Lower leg skin (tissue), 4 donors: Measurements from ENCODE around the gene C6orf15. TPM values are rescaled to one million over a fixed set of nuclear protein-coding genes. Genes with fewer than 3 reads are reported as not detected.

Experiments
- DNase-seq, 2 donors: peaks; one replicate each; pipeline ENCODE4 v3.0.0-alpha.2; 2019; ENCODE audit warnings: low spot score in 2 of 2
- H3K4me3 ChIP-seq: fragments of 200-600 bp; sonication (generic); 2 replicates; pipeline ENCODE4 v1.5.1; 2017; ENCODE audit warnings: mild to moderate bottlenecking, low read depth; ENCODE audit not compliant: poor library complexity, severe bottlenecking
- CTCF ChIP-seq, 3 donors: fragments of 450-650 bp; IDR thresholded peaks; one replicate each; pipeline ENCODE4 v1.5.1; 2016; ENCODE audit warnings: antibody characterized with exemption in 3 of 3, mild to moderate bottlenecking in 3 of 3, moderate library complexity in 2 of 3
- POLR2A ChIP-seq, 2 donors: fragments of 450-650 bp; IDR thresholded peaks; one replicate each; pipeline ENCODE4 v1.6.1; 2016 to 2017; ENCODE audit warnings: antibody characterized with exemption in 2 of 2, mild to moderate bottlenecking in 1 of 2, moderate library complexity in 1 of 2
- WGBS, 2 donors: methylation state at CpG; one replicate each; pipeline ENCODE4 v1.1.5; 2018; 5-methylcytosine and 5-hydroxymethylcytosine counted together
- intact Hi-C: fragments of 100-400 bp; cut with DNase I; formaldehyde crosslinking; loops from one replicate; pipeline ENCODE4 v1.15.0; 2023; ENCODE audit warnings: low total_unique reads
- total RNA-seq, 4 donors: library from RNA; depleted of rRNA; stranded (reverse); fragments of >200 nt; gene quantifications; one replicate each; pipeline ENCODE4 v1.1.0, GENCODE V29; 2016

C6orf15 gene
- total RNA-seq, 4 donors from 2014 or later: 7.5 to 20.2 (median 15.2) TPM

DNA sequence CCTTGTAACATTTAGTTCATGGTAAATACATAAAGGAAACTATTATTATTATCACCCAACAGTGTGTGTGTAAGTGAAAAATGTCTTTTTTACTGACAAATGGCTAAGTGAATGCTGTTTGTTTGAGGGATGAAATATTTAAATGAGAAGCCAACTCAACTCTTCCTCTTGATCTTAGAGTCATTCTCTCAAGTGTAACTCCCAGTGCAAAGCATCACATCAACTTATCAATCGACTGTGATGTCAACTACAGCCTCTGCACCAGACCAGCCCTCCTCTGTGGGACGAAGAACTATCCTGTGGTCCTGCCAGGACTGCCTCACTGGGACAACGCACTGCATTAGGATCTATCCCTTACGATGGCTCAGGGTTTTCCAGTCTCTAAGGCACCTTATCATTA is 5.3 kb downstream of the C6orf15 start:
- intact Hi-C loops: no loop called here
- no peak overlapping the region for H3K4me3 ChIP-seq
- WGBS, 2 donors: 70 to 87% methylated on average over 4 of the region's 4 CpGs
- DNase-seq: no peak
- TF ChIP-seq POLR2A (IDR thresholded peaks at IDR 0.05): no peak
- TF ChIP-seq CTCF (IDR thresholded peaks at IDR 0.05): no peak

DNA sequence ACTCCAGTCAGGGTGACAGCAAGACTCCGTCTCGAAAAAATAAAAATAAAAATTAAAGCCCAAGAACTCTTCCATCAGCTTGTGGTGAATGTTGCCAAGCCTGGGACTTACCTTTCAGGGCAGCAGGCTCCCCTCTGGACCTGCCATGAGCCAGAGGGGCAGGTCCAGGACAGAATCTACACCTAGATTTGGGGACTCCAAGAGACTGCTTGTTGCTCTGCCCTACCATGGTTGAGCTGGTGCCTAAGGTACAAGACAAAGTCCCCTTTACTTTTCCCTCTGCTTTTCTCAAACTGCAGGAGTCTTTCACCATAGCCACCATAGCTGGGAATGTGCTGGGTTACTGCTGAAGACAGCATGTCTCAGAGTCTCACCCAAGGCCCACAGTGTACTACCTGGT is 9.2 kb downstream of the C6orf15 start:
- TF ChIP-seq CTCF (IDR thresholded peaks at IDR 0.05) (no peak), POLR2A (IDR thresholded peaks at IDR 0.05) (no peak)
- WGBS, 2 donors: 91 to 92% methylated on average over 2 of the region's 2 CpGs
- no peak for DNase-seq
- intact Hi-C loops: no loop called here
- H3K4me3 ChIP-seq: no peak overlapping the region

GRCh38 chr6:31098449-31098938 is 13.9 kb downstream of the C6orf15 start:
- no peak overlapping the region for H3K4me3 ChIP-seq
- no peak for DNase-seq
- intact Hi-C loops: no loop called here
- WGBS, 2 donors: 96 to 97% methylated on average over 4 of the region's 4 CpGs
- TF ChIP-seq POLR2A (IDR thresholded peaks at IDR 0.05) (no peak), CTCF (IDR thresholded peaks at IDR 0.05) (no peak)

GRCh38 chr6:31096656-31097055 is 15.7 kb downstream of the C6orf15 start:
- no peak for DNase-seq
- H3K4me3 ChIP-seq: no peak overlapping the region
- TF ChIP-seq POLR2A (IDR thresholded peaks at IDR 0.05): no peak
- no peak for TF ChIP-seq CTCF (IDR thresholded peaks at IDR 0.05)
- intact Hi-C loops: no loop called here
- WGBS, 2 donors: 72 to 74% methylated on average over 5 of the region's 5 CpGs

DNA sequence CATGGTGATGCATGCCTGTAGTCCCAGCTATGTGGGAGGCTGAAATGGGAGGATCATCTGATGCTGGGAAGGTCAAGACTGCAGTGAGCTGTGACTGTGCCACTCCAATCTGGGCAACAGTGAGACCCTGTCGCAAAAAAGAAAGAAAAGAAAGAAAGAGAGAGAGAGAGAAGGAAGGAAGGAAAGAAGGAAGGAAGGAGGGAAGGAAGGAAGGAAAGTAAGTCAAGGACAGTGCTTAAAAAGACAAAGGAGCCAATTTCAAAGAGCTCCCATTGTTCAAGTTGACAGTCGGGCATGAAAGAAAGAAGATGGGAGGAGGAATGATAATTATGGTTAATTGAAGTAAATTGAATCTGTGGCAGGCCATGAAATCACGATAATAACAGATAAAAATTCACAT is 16.2 kb downstream of the C6orf15 start:
- 71 to 79% methylated on average over 3 of the region's 3 CpGs for WGBS, 2 donors
- TF ChIP-seq POLR2A (IDR thresholded peaks at IDR 0.05): no peak
- TF ChIP-seq CTCF (IDR thresholded peaks at IDR 0.05): no peak
- DNase-seq: no peak
- H3K4me3 ChIP-seq: no peak overlapping the region
- intact Hi-C loops: no loop called here

DNA sequence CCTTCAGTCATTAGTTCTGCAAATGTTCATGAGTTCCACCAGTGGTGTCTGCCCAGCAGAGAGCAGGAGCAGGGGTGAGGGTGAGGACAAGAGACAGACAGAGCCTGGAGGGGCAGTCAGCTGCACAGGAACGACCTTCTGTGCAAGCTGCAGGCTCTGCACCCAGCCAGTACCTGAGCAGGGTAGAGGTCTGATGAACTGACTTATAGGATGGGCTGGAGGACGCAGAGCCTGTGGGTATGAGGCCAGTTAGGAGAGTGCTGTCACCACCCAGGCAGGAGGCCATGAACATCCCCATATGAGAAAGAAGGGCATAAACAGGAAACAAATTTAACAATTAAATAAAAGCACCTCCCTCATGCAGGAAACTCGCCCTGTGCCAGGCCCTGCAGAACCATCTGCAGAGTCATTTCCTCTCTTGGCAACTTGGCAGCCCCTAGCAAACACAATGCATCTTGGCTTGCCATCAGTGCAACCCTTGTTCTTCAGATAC is 17.9 kb downstream of the C6orf15 start:
- H3K4me3 ChIP-seq: no peak overlapping the region
- TF ChIP-seq POLR2A (IDR thresholded peaks at IDR 0.05) (no peak), CTCF (IDR thresholded peaks at IDR 0.05) (no peak)
- WGBS, 2 donors: 31 to 35% methylated on average over 3 of the region's 3 CpGs
- intact Hi-C loops: no loop called here
- no peak for DNase-seq
